IMR-90 (cell line): ENCODE data around the gene ANKLE2. TPM values are rescaled to one million over a fixed set of nuclear protein-coding genes. Genes with fewer than 3 reads are reported as not detected.

Source experiments
- ATAC-seq: fragments of 200-7000 bp; cut with Tn5 transposase; 2 replicates; pipeline ENCODE4 v1.9.1; 2020; ENCODE audit warnings: low read depth, mild to moderate bottlenecking, moderate library complexity
- BruUV-seq: library from RNA; stranded (reverse); fragments of 400-500 nt; replicated peaks from 2 replicates; lab custom pipeline; 2021; lab: Mats Ljungman, UMichigan
- CTCF ChIA-PET: fragments of 300-600 bp; formaldehyde crosslinking; extraction: SDS; loops from one replicate; lab custom pipeline; 2021; ENCODE audit warnings: antibody characterized with exemption; lab: Yijun Ruan, JAX
- POLR2A ChIA-PET: fragments of 300-600 bp; sonication (Branson Sonifier 250); formaldehyde crosslinking; loops from one replicate; lab custom pipeline; 2022; ENCODE audit warnings: antibody characterized with exemption; ENCODE audit not compliant: unreplicated experiment; lab: Charles Lee
- DNase-seq: peaks from one replicate; pipeline ENCODE4 v3.0.0; 2013
- H2AFZ ChIP-seq: replicated peaks from 2 replicates; pipeline ENCODE3; 2013; ENCODE audit warnings: low read length, mild to moderate bottlenecking; ENCODE audit not compliant: poor library complexity
- H2AK5ac ChIP-seq: 2 replicates; pipeline ENCODE4 v1.6.1; 2013; ENCODE audit warnings: low read depth, low read length, inconsistent platforms
- H2AK9ac ChIP-seq: replicated peaks from 2 replicates; pipeline ENCODE3; 2013; ENCODE audit warnings: mild to moderate bottlenecking, low read depth, low read length, moderate library complexity; ENCODE audit not compliant: poor library complexity
- H2BK120ac ChIP-seq: 2 replicates; pipeline ENCODE4 v1.6.1; 2013; ENCODE audit warnings: low read depth, low read length, inconsistent platforms
- H2BK15ac ChIP-seq: 3 replicates; pipeline ENCODE4 v1.6.1; 2013; ENCODE audit warnings: low read depth, low read length, inconsistent platforms
- H2BK20ac ChIP-seq: 2 replicates; pipeline ENCODE4 v1.6.1; 2013; ENCODE audit warnings: low read depth, mild to moderate bottlenecking, inconsistent platforms, low read length, moderate library complexity
- H2BK5ac ChIP-seq: 2 replicates; pipeline ENCODE4 v1.6.1; 2013; ENCODE audit warnings: mild to moderate bottlenecking, low read depth, low read length, inconsistent platforms; ENCODE audit not compliant: poor library complexity, severe bottlenecking
- H3K14ac ChIP-seq: replicated peaks from 2 replicates; pipeline ENCODE4 v1.6.1; 2013; ENCODE audit warnings: low read depth, low read length, inconsistent platforms
- H3K18ac ChIP-seq: 2 replicates; pipeline ENCODE4 v1.6.1; 2013; ENCODE audit warnings: low read depth, low read length, control low read depth
- H3K23ac ChIP-seq: 2 replicates; pipeline ENCODE4 v1.6.1; 2013; ENCODE audit warnings: low read depth, low read length, inconsistent platforms
- H3K27ac ChIP-seq: 2 replicates; pipeline ENCODE4 v1.5.1; 2013; ENCODE audit warnings: mild to moderate bottlenecking, control low read depth, low read length; ENCODE audit not compliant: insufficient read depth
- H3K27me3 ChIP-seq: 2 replicates; pipeline ENCODE4 v1.6.1; 2013; ENCODE audit warnings: low read length; ENCODE audit not compliant: control insufficient read depth, insufficient read depth
- H3K36me3 ChIP-seq: 2 replicates; pipeline ENCODE4 v1.6.1; 2013; ENCODE audit warnings: low read length, mixed read lengths; ENCODE audit not compliant: control insufficient read depth, insufficient read depth
- H3K4ac ChIP-seq: 2 replicates; pipeline ENCODE4 v1.6.1; 2013; ENCODE audit warnings: low read depth, low read length, inconsistent platforms
- H3K4me1 ChIP-seq: 2 replicates; pipeline ENCODE4 v1.6.1; 2013; ENCODE audit warnings: low read length, mixed read lengths; ENCODE audit not compliant: control insufficient read depth, insufficient read depth
- H3K4me2 ChIP-seq: 2 replicates; pipeline ENCODE4 v1.6.1; 2013; ENCODE audit warnings: low read depth, mild to moderate bottlenecking, control low read depth, low read length, moderate library complexity
- H3K4me3 ChIP-seq: 2 replicates; pipeline ENCODE4 v1.5.1; 2013; ENCODE audit warnings: low read depth, mild to moderate bottlenecking, control low read depth, low read length, moderate library complexity; ENCODE audit not compliant: insufficient read depth
- H3K56ac ChIP-seq: 2 replicates; pipeline ENCODE4 v1.6.1; 2013; ENCODE audit warnings: low read length, inconsistent platforms; ENCODE audit not compliant: insufficient read depth; ENCODE audit errors: extremely low read depth
- H3K79me1 ChIP-seq, 2 experiments: 2 replicates each; pipeline ENCODE4 v1.6.1; 2013; ENCODE audit warnings: low read length in 2 of 2, inconsistent platforms in 1 of 2, low read depth in 1 of 2
- H3K9ac ChIP-seq: 2 replicates; pipeline ENCODE4 v1.6.1; 2013; ENCODE audit warnings: low read depth, low read length, control low read depth
- H3K9me1 ChIP-seq: 2 replicates; pipeline ENCODE4 v1.6.1; 2013; ENCODE audit warnings: low read length, inconsistent platforms; ENCODE audit not compliant: insufficient read depth
- H3K9me3 ChIP-seq: 2 replicates; pipeline ENCODE4 v1.6.1; 2013; ENCODE audit warnings: low read length; ENCODE audit not compliant: control insufficient read depth, insufficient read depth
- H4K20me1 ChIP-seq: 2 replicates; pipeline ENCODE4 v1.6.1; 2013; ENCODE audit warnings: low read length, inconsistent platforms; ENCODE audit not compliant: insufficient read depth
- H4K5ac ChIP-seq: 2 replicates; pipeline ENCODE4 v1.6.1; 2013; ENCODE audit warnings: mild to moderate bottlenecking, low read depth, low read length, control low read depth
- H4K8ac ChIP-seq, 2 experiments: 2 replicates each; pipeline ENCODE4 v1.6.1; 2013; ENCODE audit warnings: low read depth in 2 of 2, low read length in 2 of 2, control low read depth in 1 of 2, inconsistent platforms in 1 of 2
- H4K91ac ChIP-seq: 2 replicates; pipeline ENCODE4 v1.6.1; 2013; ENCODE audit warnings: low read depth, low read length, inconsistent platforms; ENCODE audit not compliant: insufficient read depth
- BHLHE40 ChIP-seq: fragments of 150-350 bp; IDR thresholded peaks from 2 replicates; pipeline ENCODE4 v1.6.1; 2016; ENCODE audit warnings: mild to moderate bottlenecking, low read depth, low read length
- CEBPB ChIP-seq: IDR thresholded peaks from 2 replicates; pipeline ENCODE4 v1.6.1; 2012; ENCODE audit warnings: low read depth, low read length, improper control_type of control experiment
- CHD1 ChIP-seq: IDR thresholded peaks from 2 replicates; pipeline ENCODE4 v1.6.1; 2012; ENCODE audit warnings: low read depth, low read length, improper control_type of control experiment
- CTCF ChIP-seq: conservative IDR thresholded peaks from 2 replicates; pipeline ENCODE4 v1.5.1; 2012; ENCODE audit warnings: mild to moderate bottlenecking, low read depth, low read length, improper control_type of control experiment
- ELK1 ChIP-seq: fragments of 150-350 bp; IDR thresholded peaks from 2 replicates; pipeline ENCODE4 v1.6.1; 2016; ENCODE audit warnings: low read depth, mild to moderate bottlenecking, low read length, moderate library complexity, borderline replicate concordance
- FOS ChIP-seq: fragments of 150-350 bp; IDR thresholded peaks from 2 replicates; pipeline ENCODE4 v1.6.1; 2016; ENCODE audit warnings: low read depth, low read length
- MAFK ChIP-seq: IDR thresholded peaks from 2 replicates; pipeline ENCODE4 v1.6.1; 2012; ENCODE audit warnings: low read depth, low read length, improper control_type of control experiment
- MAZ ChIP-seq: IDR thresholded peaks from 2 replicates; pipeline ENCODE4 v1.6.1; 2012; ENCODE audit warnings: low read depth, mild to moderate bottlenecking, low read length, improper control_type of control experiment, moderate library complexity, borderline replicate concordance
- MXI1 ChIP-seq: IDR thresholded peaks from 2 replicates; pipeline ENCODE4 v1.6.1; 2012; ENCODE audit warnings: low read depth, mild to moderate bottlenecking, low read length, moderate library complexity, borderline replicate concordance
- NFE2L2 ChIP-seq: fragments of 150-350 bp; IDR thresholded peaks from 2 replicates; pipeline ENCODE4 v1.6.1; 2016; ENCODE audit warnings: low read depth, mild to moderate bottlenecking, low read length
- POLR2A ChIP-seq: IDR thresholded peaks from 2 replicates; pipeline ENCODE4 v1.6.1; 2012; ENCODE audit warnings: mild to moderate bottlenecking, low read depth, low read length
- RAD21 ChIP-seq: IDR thresholded peaks from 2 replicates; pipeline ENCODE4 v1.6.1; 2012; ENCODE audit warnings: low read length, improper control_type of control experiment
- RCOR1 ChIP-seq: IDR thresholded peaks from 2 replicates; pipeline ENCODE4 v1.6.1; 2012; ENCODE audit warnings: mild to moderate bottlenecking, low read length, improper control_type of control experiment; ENCODE audit not compliant: insufficient replicate concordance
- RFX5 ChIP-seq: IDR thresholded peaks from 2 replicates; pipeline ENCODE4 v1.8.0; 2012; ENCODE audit warnings: low read depth, mild to moderate bottlenecking, low read length, moderate library complexity
- SMC3 ChIP-seq: fragments of 150-350 bp; IDR thresholded peaks from 2 replicates; pipeline ENCODE4 v1.6.1; 2016; ENCODE audit warnings: low read depth, mild to moderate bottlenecking, antibody characterized with exemption, low read length, moderate library complexity
- USF2 ChIP-seq: fragments of 150-350 bp; IDR thresholded peaks from 2 replicates; pipeline ENCODE4 v1.6.1; 2017; ENCODE audit warnings: mild to moderate bottlenecking, antibody characterized with exemption, low read length, low read depth
- WGBS, 2 experiments: methylation state at CpG; one replicate each; pipeline versions ENCODE4 v1.1.5 to v1.1.7; 2013; ENCODE audit warnings: missing lambda C conversion rate in 2 of 2; ENCODE audit not compliant: insufficient read length in 1 of 2; ENCODE audit errors: extremely low coverage in 2 of 2; 5-methylcytosine and 5-hydroxymethylcytosine counted together
- dilution Hi-C: fragments of 300-500 bp; cut with HindIII; formaldehyde crosslinking; loops from one replicate; pipeline ENCODE4 v1.14.3; 2018; ENCODE audit warnings: low sequenced_read_pairs; ENCODE audit not compliant: unreplicated experiment
- in situ Hi-C: fragments of 300-500 bp; cut with MboI; formaldehyde crosslinking; loops from 3 replicates; pipeline ENCODE4 v1.14.3; 2019; ENCODE audit warnings: low sequenced_read_pairs, inconsistent platforms, mixed read lengths
- intact Hi-C: fragments of 100-400 bp; cut with micrococcal nuclease; formaldehyde crosslinking; loops from 2 replicates; pipeline ENCODE4 v1.10.0; 2022
- polyA plus RNA-seq, 3 experiments: library from polyadenylated mRNA; depleted of rRNA; stranded (reverse); fragments of >200 nt; gene quantifications; 2 replicates each; pipeline ENCODE4 v1.2.3, GENCODE V29; 2012; ENCODE audit warnings: low replicate concordance in 1 of 3
- total RNA-seq: library from RNA; depleted of rRNA; stranded (reverse); fragments of >200 nt; gene quantifications from 2 replicates; pipeline ENCODE4 v1.2.3, GENCODE V29; 2012

Gene ANKLE2
- total and polyA plus RNA-seq, 2 of the 4 experiments (the other 2 are of a cell fraction): 63.4 to 82.4 TPM

- H2BK120ac ChIP-seq: no peak overlapping the region
- WGBS, 2 experiments: 86% methylated on average over 2 of the region's 9 CpGs; no CpG with 5 or more reads in 1 of the 2 experiments
- dilution Hi-C loops (no loop called here), in situ Hi-C loops (no loop called here), intact Hi-C loops (no loop called here)
- no peak overlapping the region for H2AK9ac ChIP-seq
- CTCF ChIA-PET: no interaction called here
- no peak overlapping the region for H3K9ac ChIP-seq
- no peak overlapping the region for H3K23ac ChIP-seq
- POLR2A ChIA-PET: no interaction called here
- H3K9me3 ChIP-seq: no peaks in the 10 kb centered on the region
- no peak for TF ChIP-seq CEBPB
- TF ChIP-seq MXI1: no peak
- no peak for TF ChIP-seq POLR2A
- TF ChIP-seq RCOR1: no peak
- no peak for TF ChIP-seq RAD21
- no peak for TF ChIP-seq CTCF
- TF ChIP-seq MAFK: no peak
- TF ChIP-seq ELK1: no peak
- TF ChIP-seq FOS: no peak
- TF ChIP-seq SMC3: no peak
- no peak for TF ChIP-seq USF2
- no peak for TF ChIP-seq MAZ
- TF ChIP-seq CHD1: no peak
- TF ChIP-seq BHLHE40: no peak
- TF ChIP-seq NFE2L2: no peak
- TF ChIP-seq RFX5: no peak
- H4K91ac ChIP-seq: no peak overlapping the region
- H3K56ac ChIP-seq: no peak overlapping the region
- H2BK5ac ChIP-seq: no peak overlapping the region
- H3K36me3 ChIP-seq: peaks cover 29% of the 10 kb centered on the region
- H2BK15ac ChIP-seq: no peak overlapping the region
- no peaks in the 10 kb centered on the region for H3K27me3 ChIP-seq
- ATAC-seq: no peak
- H3K4me2 ChIP-seq: no peak overlapping the region
- H3K27ac ChIP-seq: no peak overlapping the region
- DNase-seq: no peak
- no peak overlapping the region for H4K8ac ChIP-seq
- no peak overlapping the region for H3K18ac ChIP-seq
- H3K4me1 ChIP-seq: no peaks in the 10 kb centered on the region
- peaks cover 10 to 21% of the 10 kb centered on the region in 2 experiments; a peak in 3 of 4 replicates for H3K79me1 ChIP-seq
- no peak overlapping the region for H2AK5ac ChIP-seq
- H3K9me1 ChIP-seq: peaks cover 5% of the 10 kb centered on the region; the same call in 1 of the 2 replicates
- no peak overlapping the region for H3K14ac ChIP-seq
- no peak overlapping the region for H3K4me3 ChIP-seq
- no peak overlapping the region for H3K4ac ChIP-seq
- peaks cover 8% of the 10 kb centered on the region; the same call in 1 of the 2 replicates for H4K20me1 ChIP-seq
- H2BK20ac ChIP-seq: no peak overlapping the region
- no peak overlapping the region for H4K5ac ChIP-seq
- no TSS peak for BruUV-seq
- no peak overlapping the region for H2AFZ ChIP-seq
Measured at GRCh38 chr12:132677492-132677891, 84.1 kb downstream of the ANKLE2 start.
